Trophoblast cell (in vitro differentiated cells and primary cell): ENCODE results near the gene KIF5A.

ENCODE experiments used
- DNase-seq, 2 donors: peaks; one replicate each; pipeline ENCODE4 v3.0.0-alpha.2; 2016
- H2AFZ ChIP-seq: 2 replicates; pipeline ENCODE4 v1.6.1; 2013; ENCODE audit warnings: low read length, moderate library complexity, mild to moderate bottlenecking; ENCODE audit not compliant: insufficient read depth, poor library complexity
- H2AK5ac ChIP-seq: 2 replicates; pipeline ENCODE4 v1.6.1; 2013; ENCODE audit warnings: mild to moderate bottlenecking, low read length
- H2BK120ac ChIP-seq: 2 replicates; pipeline ENCODE4 v1.6.1; 2013; ENCODE audit warnings: low read length, mild to moderate bottlenecking, moderate library complexity; ENCODE audit not compliant: insufficient read depth, poor library complexity
- H2BK12ac ChIP-seq: 2 replicates; pipeline ENCODE4 v1.6.1; 2013; ENCODE audit warnings: mild to moderate bottlenecking, low read length, moderate library complexity
- H2BK5ac ChIP-seq: 2 replicates; pipeline ENCODE4 v1.6.1; 2013; ENCODE audit warnings: low read length, low read depth, moderate library complexity, mild to moderate bottlenecking; ENCODE audit not compliant: poor library complexity
- H3K14ac ChIP-seq: 2 replicates; pipeline ENCODE4 v1.6.1; 2013; ENCODE audit warnings: mild to moderate bottlenecking, low read length
- H3K18ac ChIP-seq: 2 replicates; pipeline ENCODE4 v1.6.1; 2013; ENCODE audit warnings: mild to moderate bottlenecking, low read length
- H3K23ac ChIP-seq: 2 replicates; pipeline ENCODE4 v1.6.1; 2013; ENCODE audit warnings: low read length
- H3K27ac ChIP-seq: 2 replicates; pipeline ENCODE4 v1.5.1; 2013; ENCODE audit warnings: low read depth, mild to moderate bottlenecking, inconsistent platforms, low read length, moderate library complexity
- H3K27me3 ChIP-seq: 2 replicates; pipeline ENCODE4 v1.6.1; 2013; ENCODE audit warnings: inconsistent platforms, mild to moderate bottlenecking, low read length, moderate library complexity; ENCODE audit not compliant: insufficient read depth
- H3K36me3 ChIP-seq, 2 experiments: 1 replicate in 1 of 2; 2 replicates in 1 of 2; pipeline ENCODE4 v1.6.1; 2013; ENCODE audit warnings: low read length in 2 of 2, mild to moderate bottlenecking in 2 of 2, moderate library complexity in 1 of 2; ENCODE audit not compliant: insufficient read depth in 2 of 2, control insufficient read depth in 1 of 2
- H3K4ac ChIP-seq: 2 replicates; pipeline ENCODE4 v1.6.1; 2013; ENCODE audit warnings: low read depth, mild to moderate bottlenecking, low read length, moderate library complexity
- H3K4me1 ChIP-seq, 2 experiments: 1 replicate in 1 of 2; 2 replicates in 1 of 2; pipeline ENCODE4 v1.6.1; 2013; ENCODE audit warnings: low read length in 2 of 2, mild to moderate bottlenecking in 2 of 2, moderate library complexity in 1 of 2; ENCODE audit not compliant: insufficient read depth in 2 of 2, control insufficient read depth in 1 of 2
- H3K4me2 ChIP-seq: 2 replicates; pipeline ENCODE4 v1.6.1; 2013; ENCODE audit warnings: inconsistent platforms, mild to moderate bottlenecking, low read length, moderate library complexity
- H3K4me3 ChIP-seq: 2 replicates; pipeline ENCODE4 v1.5.1; 2013; ENCODE audit warnings: mild to moderate bottlenecking, low read depth, low read length, inconsistent platforms
- H3K79me1 ChIP-seq: one replicate; pipeline ENCODE4 v1.6.1; 2013; ENCODE audit warnings: low read length
- H3K79me2 ChIP-seq: 2 replicates; pipeline ENCODE4 v1.6.1; 2013; ENCODE audit warnings: low read length, mild to moderate bottlenecking; ENCODE audit not compliant: control insufficient read depth, insufficient read depth, poor library complexity
- H3K9ac ChIP-seq: 2 replicates; pipeline ENCODE4 v1.6.1; 2013; ENCODE audit warnings: mild to moderate bottlenecking, low read length
- H3K9me3 ChIP-seq: 2 replicates; pipeline ENCODE4 v1.6.1; 2013; ENCODE audit warnings: low read depth, mild to moderate bottlenecking, control low read depth, inconsistent platforms, low read length; ENCODE audit not compliant: insufficient read depth
- H4K12ac ChIP-seq: 2 replicates; pipeline ENCODE4 v1.6.1; 2013; ENCODE audit warnings: low read depth, mild to moderate bottlenecking, low read length, moderate library complexity
- H4K8ac ChIP-seq: 2 replicates; pipeline ENCODE4 v1.6.1; 2013; ENCODE audit warnings: low read depth, mild to moderate bottlenecking, low read length, moderate library complexity
- H4K91ac ChIP-seq: one replicate; pipeline ENCODE4 v1.6.1; 2013; ENCODE audit warnings: low read depth, mild to moderate bottlenecking, low read length, moderate library complexity
- WGBS: extraction: QIAGEN DNeasy Blood & Tissue Kit; methylation state at CpG from one replicate; pipeline ENCODE4 v1.1.7; 2013; ENCODE audit warnings: missing lambda C conversion rate; ENCODE audit not compliant: insufficient read length, insufficient coverage; ENCODE audit errors: extremely low coverage; 5-methylcytosine and 5-hydroxymethylcytosine counted together

KIF5A gene

DNA sequence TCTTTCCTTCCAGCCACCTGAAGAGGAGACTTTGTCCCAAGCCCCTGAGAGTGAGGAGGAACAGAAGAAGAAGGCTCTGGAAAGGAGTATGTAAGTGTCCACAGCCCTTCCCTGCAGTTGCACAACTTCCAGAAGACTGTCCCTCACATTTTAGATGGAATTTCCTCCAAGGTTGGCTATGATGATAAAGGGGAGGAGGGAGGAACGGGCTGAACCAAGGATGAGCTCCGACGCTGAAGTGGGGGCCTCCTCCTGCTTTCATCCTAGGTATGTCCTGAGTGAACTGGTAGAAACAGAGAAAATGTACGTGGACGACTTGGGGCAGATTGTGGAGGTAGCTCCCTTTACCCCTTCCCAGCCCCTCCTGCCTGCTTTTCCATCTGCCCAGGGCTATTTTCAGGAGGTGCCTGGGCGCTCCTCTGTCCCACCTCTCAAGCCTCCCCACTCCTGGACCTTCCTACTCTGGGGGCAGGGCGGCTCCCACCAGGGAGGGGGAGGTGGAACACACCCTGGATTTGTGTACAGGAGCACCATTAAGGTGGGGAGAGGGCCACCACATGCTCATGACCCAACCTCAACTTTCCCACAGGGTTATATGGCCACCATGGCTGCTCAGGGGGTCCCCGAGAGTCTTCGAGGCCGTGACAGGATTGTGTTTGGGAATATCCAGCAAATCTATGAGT is 63.7 kb downstream of the KIF5A start:
- Histone ChIP-seq H2BK5ac (no peak overlapping the region), H4K12ac (no peak overlapping the region), H3K9ac (no peak overlapping the region), H3K4me3 (no peak overlapping the region), H3K23ac (no peak overlapping the region), H4K8ac (no peak overlapping the region), H3K36me3 (peaks cover under 1 to 4% of the 10 kb centered on the region in 2 experiments), H3K18ac (no peak overlapping the region), H3K27ac (no peak overlapping the region), H2AK5ac (no peak overlapping the region), H3K4ac (no peak overlapping the region), H3K79me1 (peaks cover 6% of the 10 kb centered on the region), H3K4me1 (peaks cover 3 to 4% of the 10 kb centered on the region in 2 experiments), H3K4me2 (no peak overlapping the region), H3K79me2 (no peaks in the 10 kb centered on the region), H2AFZ (no peak overlapping the region), H4K91ac (no peak overlapping the region), H3K9me3 (peaks cover 5% of the 10 kb centered on the region), H2BK120ac (no peak overlapping the region), H2BK12ac (no peak overlapping the region), H3K27me3 (peaks cover 30% of the 10 kb centered on the region), H3K14ac (no peak overlapping the region)
- WGBS = no CpG with 5 or more reads among the region's 10 CpGs
- DNase-seq = no peak

DNA sequence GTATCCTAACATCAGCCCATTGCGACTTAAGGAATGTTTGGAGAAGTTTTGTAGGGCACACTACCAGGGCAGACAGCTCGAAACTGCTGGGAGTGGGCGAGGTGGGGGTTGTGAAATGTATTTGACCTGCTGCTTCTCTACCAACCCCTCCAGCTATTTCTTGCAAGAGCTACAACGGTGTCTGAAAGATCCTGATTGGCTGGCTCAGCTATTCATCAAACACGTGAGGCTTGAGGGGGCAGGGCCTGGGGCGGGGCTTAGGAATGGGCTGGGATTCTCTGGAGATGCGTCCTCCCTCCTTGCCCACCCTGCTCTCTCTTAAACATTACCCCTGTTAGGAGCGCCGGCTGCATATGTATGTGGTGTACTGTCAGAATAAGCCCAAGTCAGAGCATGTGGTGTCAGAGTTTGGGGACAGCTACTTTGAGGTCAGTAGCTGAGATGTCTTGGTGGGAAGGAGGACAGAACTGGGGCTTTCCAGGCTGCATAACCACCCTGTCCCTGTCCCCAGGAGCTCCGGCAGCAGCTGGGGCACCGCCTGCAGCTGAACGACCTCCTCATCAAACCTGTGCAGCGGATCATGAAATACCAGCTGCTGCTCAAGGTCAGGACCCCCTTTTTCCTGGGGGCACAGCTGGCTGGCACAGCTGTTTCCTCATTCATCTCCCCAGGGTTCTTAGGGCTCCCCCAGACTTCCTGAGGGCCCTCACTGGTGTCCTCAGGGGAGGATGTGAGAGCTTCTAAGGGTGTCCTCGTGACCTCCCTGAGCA is 64.5 kb downstream of the KIF5A start:
- no peak overlapping the region for H2BK120ac ChIP-seq
- H2AFZ ChIP-seq = no peak overlapping the region
- WGBS = no CpG with 5 or more reads among the region's 14 CpGs

DNA sequence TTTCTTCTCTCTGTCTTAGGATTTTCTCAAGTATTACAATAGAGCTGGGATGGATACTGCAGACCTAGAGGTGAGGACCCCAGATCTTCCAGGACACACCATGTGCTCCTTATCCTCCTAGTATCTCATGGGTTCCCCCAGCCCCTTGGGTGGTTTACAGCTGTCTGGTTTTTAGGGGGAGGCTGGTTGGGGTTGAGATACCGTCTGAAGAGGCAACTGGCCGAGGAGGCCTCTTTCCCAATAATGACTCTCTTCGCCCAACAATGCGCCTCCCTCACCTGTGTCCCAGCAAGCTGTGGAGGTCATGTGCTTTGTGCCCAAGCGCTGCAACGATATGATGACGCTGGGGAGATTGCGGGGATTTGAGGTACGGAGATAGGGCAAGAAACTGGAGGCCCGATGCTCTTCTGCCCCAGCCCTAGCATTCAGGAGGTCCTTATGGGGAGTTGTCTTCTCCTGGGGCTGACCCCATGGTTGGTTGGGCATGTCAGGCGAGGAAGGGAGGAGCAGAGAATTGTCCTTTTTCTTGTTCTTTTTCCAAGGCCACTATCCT is 65.2 kb downstream of the KIF5A start:
- Histone ChIP-seq H3K9ac (no peak overlapping the region), H3K36me3 (peaks cover 0 to 4% of the 10 kb centered on the region in 2 experiments), H3K79me1 (peaks cover 6% of the 10 kb centered on the region), H3K4me1 (peaks cover 3 to 4% of the 10 kb centered on the region in 2 experiments), H3K27me3 (peaks cover 40% of the 10 kb centered on the region), H3K79me2 (no peaks in the 10 kb centered on the region), H3K4me2 (no peak overlapping the region), H3K4ac (no peak overlapping the region), H3K4me3 (no peak overlapping the region), H3K9me3 (peaks cover 5% of the 10 kb centered on the region), H2BK5ac (no peak overlapping the region), H2AFZ (no peak overlapping the region), H3K18ac (no peak overlapping the region), H4K12ac (no peak overlapping the region), H3K23ac (no peak overlapping the region), H2AK5ac (no peak overlapping the region), H4K91ac (no peak overlapping the region), H3K27ac (no peak overlapping the region), H2BK12ac (no peak overlapping the region), H3K14ac (no peak overlapping the region), H2BK120ac (no peak overlapping the region), H4K8ac (no peak overlapping the region)
- no CpG with 5 or more reads among the region's 11 CpGs for WGBS
- DNase-seq = no peak

More for the DNA sequence above, 64.5 kb downstream of the KIF5A start:
- Histone ChIP-seq H3K4me2 (no peak overlapping the region), H3K27ac (no peak overlapping the region), H2BK5ac (no peak overlapping the region), H3K14ac (no peak overlapping the region), H3K36me3 (peaks cover 0 to 4% of the 10 kb centered on the region in 2 experiments), H3K9ac (no peak overlapping the region), H2AK5ac (no peak overlapping the region), H4K8ac (no peak overlapping the region), H3K9me3 (peaks cover 5% of the 10 kb centered on the region), H2BK12ac (no peak overlapping the region), H4K91ac (no peak overlapping the region), H3K79me1 (peaks cover 6% of the 10 kb centered on the region), H3K23ac (no peak overlapping the region), H3K27me3 (peaks cover 37% of the 10 kb centered on the region), H3K4ac (no peak overlapping the region), H3K4me3 (no peak overlapping the region), H4K12ac (no peak overlapping the region), H3K18ac (no peak overlapping the region), H3K79me2 (no peaks in the 10 kb centered on the region), H3K4me1 (peaks cover 3 to 4% of the 10 kb centered on the region in 2 experiments)
- no peak for DNase-seq

DNA sequence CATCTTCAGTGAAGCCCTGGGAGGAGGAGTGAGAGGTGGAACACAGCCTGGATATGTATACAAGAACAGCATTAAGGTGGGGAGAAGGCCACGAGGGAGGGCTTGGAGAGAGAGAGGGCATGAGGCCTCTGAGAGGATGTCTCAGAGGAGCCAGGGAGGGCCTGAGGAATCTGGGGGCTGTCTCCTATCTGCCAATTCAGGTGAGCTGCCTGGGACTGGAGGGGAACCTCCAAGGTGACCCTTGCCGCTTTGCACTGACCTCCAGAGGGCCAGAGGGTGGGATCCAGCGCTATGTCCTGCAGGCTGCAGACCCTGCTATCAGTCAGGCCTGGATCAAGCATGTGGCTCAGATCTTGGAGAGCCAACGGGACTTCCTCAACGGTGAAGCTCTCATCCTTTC is 65.8 kb downstream of the KIF5A start:
- H4K91ac ChIP-seq = no peak overlapping the region
- no peak overlapping the region for H4K8ac ChIP-seq
- H3K23ac ChIP-seq = no peak overlapping the region
- WGBS = no CpG with 5 or more reads among the region's 5 CpGs
- H2BK12ac ChIP-seq = no peak overlapping the region
- H3K36me3 ChIP-seq = peaks cover 0 to 4% of the 10 kb centered on the region in 2 experiments
- no peak overlapping the region for H3K27ac ChIP-seq
- H3K4me3 ChIP-seq = no peak overlapping the region
- no peak overlapping the region for H4K12ac ChIP-seq
- no peak overlapping the region for H3K18ac ChIP-seq
- H3K9ac ChIP-seq = no peak overlapping the region
- peaks cover 45% of the 10 kb centered on the region for H3K27me3 ChIP-seq
- peaks cover 5% of the 10 kb centered on the region for H3K9me3 ChIP-seq
- H3K79me2 ChIP-seq = no peaks in the 10 kb centered on the region
- no peak overlapping the region for H2BK120ac ChIP-seq
- peaks cover 6% of the 10 kb centered on the region for H3K79me1 ChIP-seq
- peaks cover 3 to 4% of the 10 kb centered on the region in 2 experiments for H3K4me1 ChIP-seq
- no peak overlapping the region for H3K4ac ChIP-seq
- H3K14ac ChIP-seq = no peak overlapping the region
- no peak overlapping the region for H2AK5ac ChIP-seq
- no peak overlapping the region for H2BK5ac ChIP-seq
- H2AFZ ChIP-seq = no peak overlapping the region
- no peak overlapping the region for H3K4me2 ChIP-seq
- no peak for DNase-seq
